Astrocyte (in vitro differentiated cells and primary cell): ENCODE data around the gene OR7A17. TPM values are rescaled to one million over a fixed set of nuclear protein-coding genes. Genes with fewer than 3 reads are reported as not detected.

ENCODE experiments used
- DNase-seq: peaks from one replicate; pipeline ENCODE4 v3.0.0-alpha.2; 2010; ENCODE audit warnings: low read depth
- FAIRE-seq: peaks from 2 replicates; lab custom pipeline; 2011; peaks lifted over from hg19 to GRCh38; lab: Jason Lieb, UNC
- H2AFZ ChIP-seq: 2 replicates; pipeline ENCODE4 v1.6.0; 2012; ENCODE audit warnings: low read depth, low read length, inconsistent platforms
- H3K27ac ChIP-seq: 2 replicates; pipeline ENCODE4 v1.5.1; 2011; ENCODE audit warnings: low read depth, low read length, inconsistent platforms
- H3K27me3 ChIP-seq: 2 replicates; pipeline ENCODE4 v1.6.0; 2011; ENCODE audit warnings: low read length, inconsistent platforms; ENCODE audit not compliant: insufficient read depth
- H3K36me3 ChIP-seq: 2 replicates; pipeline ENCODE4 v1.5.1; 2011; ENCODE audit warnings: low read length, inconsistent platforms; ENCODE audit not compliant: insufficient read depth
- H3K4me1 ChIP-seq: 2 replicates; pipeline ENCODE4 v1.5.1; 2011; ENCODE audit warnings: low read length, inconsistent platforms; ENCODE audit not compliant: insufficient read depth
- H3K4me2 ChIP-seq: 2 replicates; pipeline ENCODE4 v1.6.0; 2012; ENCODE audit warnings: low read length, inconsistent platforms
- H3K4me3 ChIP-seq: 2 replicates; pipeline ENCODE4 v1.5.1; 2011; ENCODE audit warnings: low read depth, mild to moderate bottlenecking, low read length, inconsistent platforms; ENCODE audit not compliant: insufficient read depth
- H3K79me2 ChIP-seq: 2 replicates; pipeline ENCODE4 v1.6.0; 2012; ENCODE audit warnings: mild to moderate bottlenecking, low read length, inconsistent platforms; ENCODE audit not compliant: insufficient read depth
- H3K9ac ChIP-seq: 2 replicates; pipeline ENCODE4 v1.6.0; 2012; ENCODE audit warnings: mild to moderate bottlenecking, low read length, inconsistent platforms
- H3K9me3 ChIP-seq: 2 replicates; pipeline ENCODE4 v1.5.1; 2012; ENCODE audit warnings: low read depth, mild to moderate bottlenecking, low read length, inconsistent platforms; ENCODE audit not compliant: insufficient read depth
- H4K20me1 ChIP-seq: 2 replicates; pipeline ENCODE4 v1.6.0; 2012; ENCODE audit warnings: low read length, inconsistent platforms; ENCODE audit not compliant: insufficient read depth
- H3K27ac Mint-ChIP-seq: one replicate; pipeline ENCODE4 v1.8.0; 2021; ENCODE audit warnings: mild to moderate bottlenecking, mixed read lengths; ENCODE audit not compliant: unreplicated experiment
- H3K27me3 Mint-ChIP-seq: one replicate; pipeline ENCODE4 v1.8.0; 2021; ENCODE audit warnings: low read depth, mixed read lengths; ENCODE audit not compliant: unreplicated experiment
- H3K36me3 Mint-ChIP-seq: one replicate; pipeline ENCODE4 v1.8.0; 2021; ENCODE audit warnings: low read depth, mixed read lengths; ENCODE audit not compliant: unreplicated experiment
- H3K4me1 Mint-ChIP-seq: one replicate; pipeline ENCODE4 v1.8.0; 2021; ENCODE audit warnings: low read depth, mixed read lengths; ENCODE audit not compliant: unreplicated experiment
- H3K4me3 Mint-ChIP-seq: one replicate; pipeline ENCODE4 v1.8.0; 2021; ENCODE audit warnings: mild to moderate bottlenecking, moderate library complexity, mixed read lengths; ENCODE audit not compliant: unreplicated experiment
- H3K9me3 Mint-ChIP-seq: one replicate; pipeline ENCODE4 v1.8.0; 2021; ENCODE audit warnings: mild to moderate bottlenecking, mixed read lengths; ENCODE audit not compliant: unreplicated experiment
- CTCF ChIP-seq: IDR thresholded peaks from 2 replicates; pipeline ENCODE4 v1.5.1; 2011; ENCODE audit warnings: low read depth, mild to moderate bottlenecking, inconsistent platforms, low read length, moderate library complexity; ENCODE audit not compliant: insufficient read depth
- EZH2 ChIP-seq: IDR thresholded peaks from 2 replicates; pipeline ENCODE4 v1.6.1; 2012; ENCODE audit warnings: mild to moderate bottlenecking, low read length, inconsistent platforms; ENCODE audit not compliant: insufficient read depth
- total RNA-seq: library from RNA; stranded (reverse); gene quantifications from 2 replicates; pipeline ENCODE4 v1.2.1, GENCODE V29; 2021

The OR7A17 gene
- total RNA-seq, 1 donor from 2014 or later: not detected

- no peaks in the 10 kb centered on the region for H3K4me1 ChIP-seq
- H3K36me3 ChIP-seq: no peaks in the 10 kb centered on the region
- H3K4me3 ChIP-seq: no peak overlapping the region
- no peaks in the 10 kb centered on the region for H3K27me3 ChIP-seq
- no peak overlapping the region for H3K27ac ChIP-seq
- Mint-ChIP-seq H3K36me3 (no peaks in the 10 kb centered on the region), H3K9me3 (no peaks in the 10 kb centered on the region), H3K4me3 (no peak overlapping the region), H3K27me3 (peaks cover 10% of the 10 kb centered on the region), H3K4me1 (no peaks in the 10 kb centered on the region), H3K27ac (no peak overlapping the region)
- H3K9me3 ChIP-seq: peaks cover 3% of the 10 kb centered on the region
- FAIRE-seq: no peak
- no peak overlapping the region for H2AFZ ChIP-seq
- H3K9ac ChIP-seq: no peak overlapping the region
- no peaks in the 10 kb centered on the region for H4K20me1 ChIP-seq
- DNase-seq: no peak
- no peaks in the 10 kb centered on the region for H3K79me2 ChIP-seq
- TF ChIP-seq EZH2 (no peak), CTCF (no peak)
- no peak overlapping the region for H3K4me2 ChIP-seq
These were observed 15.8 kb upstream of the OR7A17 start for GRCh38 chr19:14901675-14902260.

DNA sequence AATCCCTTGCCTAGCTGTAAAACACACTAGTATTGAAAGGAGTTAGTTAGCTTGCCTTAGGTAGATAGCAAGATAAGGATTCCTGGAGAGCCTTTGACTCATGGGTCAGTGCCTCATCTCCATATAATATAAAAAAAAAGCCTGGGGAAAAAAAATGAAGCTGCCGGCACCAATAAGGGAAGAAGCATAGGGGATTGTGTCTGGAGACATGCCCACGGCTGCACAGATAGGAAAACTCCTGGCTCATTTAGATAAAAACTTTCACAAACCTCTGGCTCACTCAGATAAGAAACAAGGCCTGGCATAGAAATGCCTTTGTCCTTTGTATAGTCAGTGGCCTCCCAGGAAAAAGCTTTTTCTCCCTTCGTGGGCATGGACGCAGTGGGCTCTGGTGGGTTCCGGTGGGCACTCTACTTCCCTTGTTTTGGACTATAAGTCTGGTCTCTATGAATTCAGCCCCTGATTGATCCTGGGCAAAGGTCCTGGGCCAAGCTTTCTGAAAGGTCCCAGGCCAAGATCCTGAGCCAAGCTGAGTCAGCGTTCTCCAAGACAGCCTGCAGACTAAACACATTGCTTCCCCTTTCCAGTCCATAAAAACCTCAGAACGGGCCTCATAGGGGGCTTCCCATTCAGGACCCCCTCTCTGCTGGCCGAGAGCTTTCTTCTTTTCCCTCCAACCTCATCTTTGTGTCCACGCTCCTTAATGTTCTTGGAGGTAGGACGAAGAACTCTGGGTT lies 4.9 kb upstream of the OR7A17 start:
- Mint-ChIP-seq H3K36me3 (no peaks in the 10 kb centered on the region), H3K27ac (no peak overlapping the region), H3K4me1 (no peaks in the 10 kb centered on the region), H3K4me3 (no peak overlapping the region), H3K27me3 (peaks cover 5% of the 10 kb centered on the region), H3K9me3 (no peaks in the 10 kb centered on the region)
- no peaks in the 10 kb centered on the region for H3K27me3 ChIP-seq
- TF ChIP-seq CTCF (no peak), EZH2 (no peak)
- H3K4me2 ChIP-seq: no peak overlapping the region
- no peaks in the 10 kb centered on the region for H3K4me1 ChIP-seq
- no peaks in the 10 kb centered on the region for H3K79me2 ChIP-seq
- H3K36me3 ChIP-seq: no peaks in the 10 kb centered on the region
- H3K9ac ChIP-seq: no peak overlapping the region
- H3K27ac ChIP-seq: no peak overlapping the region
- H3K9me3 ChIP-seq: no peaks in the 10 kb centered on the region
- FAIRE-seq (no peak), DNase-seq (no peak)
- no peak overlapping the region for H3K4me3 ChIP-seq
- no peaks in the 10 kb centered on the region for H4K20me1 ChIP-seq
- no peak overlapping the region for H2AFZ ChIP-seq
